HUES64 (cell line): ENCODE results near the gene CCL22.

Source experiments
- H3K27ac ChIP-seq: 2 replicates; pipeline ENCODE4 v1.7.0; 2013; ENCODE audit warnings: low read depth, low read length, inconsistent platforms
- H3K27me3 ChIP-seq: 2 replicates; pipeline ENCODE4 v1.6.1; 2013; ENCODE audit warnings: mild to moderate bottlenecking, low read length; ENCODE audit not compliant: insufficient read depth
- H3K36me3 ChIP-seq: 2 replicates; pipeline ENCODE4 v1.6.1; 2013; ENCODE audit warnings: mild to moderate bottlenecking, low read length; ENCODE audit not compliant: insufficient read depth
- H3K4me1 ChIP-seq: 2 replicates; pipeline ENCODE4 v1.6.1; 2013; ENCODE audit warnings: mild to moderate bottlenecking, low read length, moderate library complexity; ENCODE audit not compliant: insufficient read depth
- H3K4me3 ChIP-seq: 2 replicates; pipeline ENCODE4 v1.5.1; 2013; ENCODE audit warnings: mild to moderate bottlenecking, low read length, moderate library complexity
- H3K9ac ChIP-seq: 2 replicates; pipeline ENCODE4 v1.6.1; 2013; ENCODE audit warnings: mild to moderate bottlenecking, low read depth, low read length
- H3K9me3 ChIP-seq: 2 replicates; pipeline ENCODE4 v1.6.1; 2013; ENCODE audit warnings: low read depth, low read length; ENCODE audit not compliant: insufficient read depth
- WGBS: fragments of 150-250, 120-280 bp; methylation state at CpG from one replicate; pipeline ENCODE4 v1.1.7; 2013; ENCODE audit warnings: missing lambda C conversion rate; 5-methylcytosine and 5-hydroxymethylcytosine counted together

Gene CCL22

DNA sequence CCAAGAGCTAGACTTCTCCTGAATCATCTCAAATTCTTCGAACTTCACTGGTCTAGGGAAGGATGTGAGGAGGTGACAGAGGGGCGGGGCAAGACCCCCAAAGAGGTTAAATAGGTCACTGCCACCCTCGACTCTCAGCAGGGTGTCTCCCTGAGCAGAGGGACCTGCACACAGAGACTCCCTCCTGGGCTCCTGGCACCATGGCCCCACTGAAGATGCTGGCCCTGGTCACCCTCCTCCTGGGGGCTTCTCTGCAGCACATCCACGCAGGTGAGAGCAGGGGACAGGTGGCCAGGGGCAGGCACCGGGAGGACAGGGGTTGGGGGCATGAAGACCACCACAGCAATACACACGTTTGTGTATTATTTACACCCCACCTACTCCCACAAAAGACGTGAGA, 55.1 kb downstream of the CCL22 start:
- Histone ChIP-seq H3K36me3 (no peaks in the 10 kb centered on the region), H3K4me1 (peaks cover 3% of the 10 kb centered on the region; the same call in 1 of the 2 replicates), H3K27ac (no peak overlapping the region), H3K9me3 (no peaks in the 10 kb centered on the region), H3K4me3 (no peak overlapping the region), H3K27me3 (no peaks in the 10 kb centered on the region), H3K9ac (no peak overlapping the region)
- WGBS = 88% methylated on average over 7 of the region's 7 CpGs
